K562 (cell line): ENCODE data around the gene VWA8. TPM values are rescaled to one million over a fixed set of nuclear protein-coding genes. Genes with fewer than 3 reads are reported as not detected.

Source experiments
- ATAC-seq: fragments of 200-7000 bp; cut with Tn5 transposase; 3 replicates; pipeline ENCODE4 v1.9.1; 2020; ENCODE audit warnings: moderate library complexity
- BruUV-seq: library from RNA; stranded (reverse); fragments of 400-500 nt; replicated peaks from 2 replicates; lab custom pipeline; 2021; lab: Mats Ljungman, UMichigan
- CTCF ChIA-PET: fragments of 300-600 bp; formaldehyde crosslinking; extraction: SDS; loops from one replicate; lab custom pipeline; 2021; ENCODE audit warnings: low intra/inter-chr PET ratio; lab: Yijun Ruan, JAX
- POLR2A ChIA-PET: fragments of 300-600, 350-650 bp; sonication (Branson Sonifier 250); formaldehyde crosslinking; extraction: SDS; loops from one replicate; lab custom pipeline; 2021; ENCODE audit warnings: antibody characterized with exemption, inconsistent platforms; lab: Yijun Ruan, JAX
- DNase-seq, 4 experiments: peaks; one replicate each; pipeline versions ENCODE4 v3.0.0 to v3.0.0-alpha.2; 2011 to 2018; ENCODE audit warnings: low spot score in 3 of 4, mixed read lengths in 3 of 4; ENCODE audit errors: extremely low read depth in 1 of 4
- FAIRE-seq: peaks from 2 replicates; lab custom pipeline; 2011; peaks lifted over from hg19 to GRCh38; lab: Jason Lieb, UNC
- H2AFZ ChIP-seq: 2 replicates; pipeline ENCODE4 v1.6.0; 2011; ENCODE audit warnings: low read depth, low read length, control low read depth, inconsistent platforms
- H3K27ac ChIP-seq: fragments of 200-600 bp; 3 replicates; pipeline ENCODE4 v1.8.0; 2011; ENCODE audit warnings: low read depth, mild to moderate bottlenecking, control low read depth, inconsistent platforms, low read length, moderate library complexity, mixed read lengths; ENCODE audit errors: extremely low read depth
- H3K27me3 ChIP-seq, 2 experiments: fragments of 300-600 bp in 1 of 2; 2 replicates in 1 of 2; 3 replicates in 1 of 2; pipeline versions ENCODE4 v1.6.0 to v1.8.0; 2011; ENCODE audit warnings: inconsistent platforms in 2 of 2, low read length in 2 of 2, mild to moderate bottlenecking in 1 of 2, mixed read lengths in 1 of 2, moderate library complexity in 1 of 2; ENCODE audit not compliant: control insufficient read depth in 2 of 2, insufficient read depth in 2 of 2
- H3K36me3 ChIP-seq: fragments of 300-600 bp; 3 replicates; pipeline ENCODE4 v1.8.0; 2011; ENCODE audit warnings: mild to moderate bottlenecking, low read length, inconsistent platforms; ENCODE audit not compliant: control insufficient read depth, insufficient read depth
- H3K4me1 ChIP-seq, 2 experiments: fragments of 200-600 bp in 1 of 2; replicated peaks in 1 of 2; 2 replicates in 1 of 2; 3 replicates in 1 of 2; pipeline versions ENCODE4 v1.5.1 to v1.8.0; 2011; ENCODE audit warnings: inconsistent platforms in 2 of 2, low read length in 2 of 2, mild to moderate bottlenecking in 1 of 2, mixed read lengths in 1 of 2, moderate library complexity in 1 of 2; ENCODE audit not compliant: control insufficient read depth in 2 of 2, insufficient read depth in 2 of 2
- H3K4me2 ChIP-seq: 2 replicates; pipeline ENCODE4 v1.6.1; 2011; ENCODE audit warnings: low read length, control low read depth, inconsistent platforms, mixed read lengths; ENCODE audit not compliant: insufficient read depth
- H3K4me3 ChIP-seq: fragments of 200-600 bp; sonication (generic), shearing (Covaris generic); 2 replicates; pipeline ENCODE4 v1.5.1; 2016; ENCODE audit warnings: control low read depth, inconsistent platforms
- H3K79me2 ChIP-seq: fragments of 200-600 bp; 3 replicates; pipeline ENCODE4 v1.8.0; 2011; ENCODE audit warnings: low read length, inconsistent platforms; ENCODE audit not compliant: control insufficient read depth, insufficient read depth
- H3K9ac ChIP-seq, 2 experiments: 2 replicates each; pipeline versions ENCODE4 v1.6.0 to v1.6.1; 2011; ENCODE audit warnings: low read depth in 2 of 2, low read length in 2 of 2, control low read depth in 1 of 2, inconsistent platforms in 1 of 2, mild to moderate bottlenecking in 1 of 2, mixed read lengths in 1 of 2; ENCODE audit not compliant: insufficient read depth in 1 of 2
- H3K9me1 ChIP-seq: one replicate; pipeline ENCODE4 v1.6.0; 2011; ENCODE audit warnings: inconsistent platforms, mild to moderate bottlenecking, low read length, moderate library complexity; ENCODE audit not compliant: control insufficient read depth, insufficient read depth
- H3K9me3 ChIP-seq: replicated peaks from 2 replicates; pipeline ENCODE4 v1.5.1; 2011; ENCODE audit warnings: low read depth, low read length, inconsistent platforms; ENCODE audit not compliant: control insufficient read depth, insufficient read depth
- H4K20me1 ChIP-seq: replicated peaks from 2 replicates; pipeline ENCODE4 v1.6.1; 2011; ENCODE audit warnings: low read length, inconsistent platforms, mixed read lengths; ENCODE audit not compliant: control insufficient read depth, insufficient read depth
- CREM ChIP-seq: IDR thresholded peaks from 2 replicates; pipeline ENCODE4 v1.6.1; 2014; ENCODE audit warnings: antibody characterized with exemption, low read depth
- DDX20 ChIP-seq: fragments of 450-650 bp; IDR thresholded peaks from 2 replicates; pipeline ENCODE4 v1.6.1; 2016; ENCODE audit warnings: missing genetic modification characterization, low read depth, mild to moderate bottlenecking, missing compliant biosample characterization, moderate library complexity
- GTF2F1 ChIP-seq: IDR thresholded peaks from 2 replicates; pipeline ENCODE4 v1.6.1; 2011; ENCODE audit warnings: low read depth, low read length, improper control_type of control experiment
- MBD2 ChIP-seq: sonication (generic); IDR thresholded peaks from 2 replicates; pipeline ENCODE4 v1.6.1; 2016; ENCODE audit warnings: low read depth, borderline replicate concordance
- SMC3 ChIP-seq: conservative IDR thresholded peaks from 2 replicates; pipeline ENCODE4 v1.6.1; 2011; ENCODE audit warnings: low read depth, low read length, improper control_type of control experiment; ENCODE audit not compliant: insufficient read depth
- STAT5B ChIP-seq: fragments of 250-450 bp; sonication (Bioruptor Pico); IDR thresholded peaks from 2 replicates; pipeline ENCODE4 v1.8.0; 2021; ENCODE audit warnings: mild to moderate bottlenecking, inconsistent platforms
- TRIM24 ChIP-seq, 2 experiments: fragments of 450-650 bp; IDR thresholded peaks; 2 replicates each; pipeline ENCODE4 v1.6.1; 2016
- ZNF175 ChIP-seq: fragments of 200-800 bp; sonication (Bioruptor generic); IDR thresholded peaks from 2 replicates; pipeline ENCODE4 v1.6.1; 2016; ENCODE audit warnings: low read depth, mild to moderate bottlenecking, missing genetic modification characterization, missing compliant biosample characterization
- WGBS: fragments of 100-300 bp; shearing (Covaris generic); methylation state at CpG from one replicate; pipeline ENCODE4 v1.1.6; 2016; ENCODE audit warnings: low coverage, mixed read lengths; ENCODE audit not compliant: insufficient coverage; ENCODE audit errors: missing lambda C conversion rate; 5-methylcytosine and 5-hydroxymethylcytosine counted together
- in situ Hi-C: fragments of 300-500 bp; cut with MboI; formaldehyde crosslinking; loops from 4 replicates; pipeline ENCODE4 v1.15.0; 2018; ENCODE audit warnings: inconsistent platforms, mixed read lengths
- intact Hi-C: fragments of 100-400 bp; cut with micrococcal nuclease; formaldehyde crosslinking; loops from 2 replicates; pipeline ENCODE4 v1.14.2; 2022
- polyA plus RNA-seq, 8 experiments: library from polyadenylated mRNA; depleted of rRNA in 4 of 8; stranded (reverse) in 5 of 8; unstranded in 3 of 8; fragments of >200 nt; fragmentation: Nextera tagmentation in 2 of 8; fragmentation: Illumina TruSeq in 1 of 8; extraction: Ambion mirVana in 2 of 8; extraction: Trizol in 1 of 8; gene quantifications; 2 replicates each; pipeline versions ENCODE4 v1.2.1 to v1.2.3, GENCODE V29; 2011 to 2014; ENCODE audit warnings: inconsistent platforms in 1 of 8, missing spikeins in 1 of 8
- total RNA-seq, 7 experiments: library from RNA; depleted of rRNA in 6 of 7; stranded (reverse); fragments of >200 nt in 6 of 7; fragmentation: Illumina TruSeq in 2 of 7; extraction: Trizol in 2 of 7; gene quantifications; 2 replicates each; pipeline versions ENCODE4 v1.2.1 to v1.2.3, GENCODE V29; 2011 to 2021; ENCODE audit warnings: low replicate concordance in 1 of 7
- TF ChIP-seq, protein P1 (sequence below), 3 experiments: IDR thresholded peaks in 2 of 3; conservative IDR thresholded peaks in 1 of 3; 2 replicates each; pipeline ENCODE4 v1.5.1; 2011 to 2012; ENCODE audit warnings: low read length in 3 of 3, mild to moderate bottlenecking in 3 of 3, control low read depth in 2 of 3, improper control_type of control experiment in 1 of 3, inconsistent platforms in 1 of 3, low read depth in 1 of 3, mixed read lengths in 1 of 3, moderate library complexity in 1 of 3; ENCODE audit not compliant: insufficient read depth in 2 of 3
- TF ChIP-seq, protein P2 (sequence below), 2 experiments: fragments of 450-650 bp; formaldehyde crosslinking in 1 of 2; IDR thresholded peaks; 2 replicates each; pipeline versions ENCODE4 v1.4.0 to v1.6.1; 2014 to 2020; ENCODE audit warnings: mild to moderate bottlenecking in 2 of 2, borderline replicate concordance in 1 of 2, low read depth in 1 of 2

VWA8 gene
- total and polyA plus RNA-seq, 9 of the 15 experiments (the other 6 are each of a cell fraction or from before 2014, with no cell fraction given) = 2.1 to 18.5 (median 13.3) TPM

DNA sequence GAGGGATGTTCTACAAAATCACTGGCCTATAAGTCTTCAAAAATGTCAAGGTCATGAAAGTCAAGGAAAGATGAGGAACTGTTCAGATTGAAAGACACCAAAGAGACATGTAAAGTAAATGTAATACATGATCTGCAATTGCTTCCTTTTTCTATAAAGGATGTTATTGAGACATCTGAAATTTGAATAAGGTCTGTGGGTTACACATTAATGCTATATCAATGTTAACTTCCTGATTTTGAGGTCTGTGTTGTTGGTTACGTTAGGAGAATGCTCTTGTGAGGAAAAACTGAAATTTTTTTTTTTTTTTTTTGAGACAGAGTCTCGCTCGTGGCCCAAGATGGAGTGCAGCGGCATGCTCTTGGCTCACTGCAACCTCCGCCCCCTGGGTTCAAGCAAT is 306.1 kb downstream of the VWA8 start (continued):
- TF ChIP-seq GTF2F1 (no peak), ZNF175 (no peak), MBD2 (no peak), DDX20 (tag) (no peak)
- TF ChIP-seq, all 486 proteins: peak for 0

DNA sequence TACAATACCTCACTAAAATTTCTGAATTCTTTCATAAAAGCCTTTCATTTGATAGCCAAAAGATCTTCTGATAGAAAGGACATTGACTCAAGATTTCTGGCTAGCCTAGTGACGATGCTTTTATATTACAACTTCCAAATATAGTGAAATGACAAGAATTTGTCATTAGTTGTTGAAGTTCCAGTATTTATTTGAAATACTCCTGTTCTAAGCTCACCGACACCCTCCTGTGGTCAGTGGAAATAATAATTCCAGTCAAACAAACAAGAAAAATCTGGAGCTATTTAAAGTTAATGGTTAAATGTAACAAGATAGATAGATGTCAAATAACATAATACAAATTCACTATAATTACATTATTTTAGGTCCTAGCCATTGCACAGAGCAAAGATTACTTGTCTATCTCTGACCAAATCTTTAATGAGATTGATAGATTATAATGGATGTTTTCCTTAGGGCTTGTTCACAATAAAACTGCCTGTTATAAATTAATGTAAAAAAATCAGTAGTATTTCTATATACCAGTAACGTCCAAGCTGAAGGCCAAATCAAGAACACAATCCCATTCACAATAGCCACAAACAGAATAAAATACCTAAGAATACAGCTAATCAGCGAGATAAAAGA is 308.1 kb downstream of the VWA8 start:
- DNase-seq = peak; percentile 11 to 21 (median 18)
- CTCF ChIA-PET = interaction anchor here (0.7 kb wide), 1 partner anchor 62 kb away, joined by 3 read pairs; no protein-coding TSS in a partner anchor
- intact Hi-C loops = loop anchor here (2.0 kb wide), 1 partner anchor 242 kb away; no protein-coding TSS in a partner anchor
- TF ChIP-seq STAT5B (CRISPR knock-in tag) (no peak), CREM (no peak), SMC3 (0 out of 2 replicates have a peak, but pooled peaks have one; percentile 13), TRIM24 (IDR thresholded peaks at IDR 0.05) (no peak)
- TF ChIP-seq, protein P1, sequence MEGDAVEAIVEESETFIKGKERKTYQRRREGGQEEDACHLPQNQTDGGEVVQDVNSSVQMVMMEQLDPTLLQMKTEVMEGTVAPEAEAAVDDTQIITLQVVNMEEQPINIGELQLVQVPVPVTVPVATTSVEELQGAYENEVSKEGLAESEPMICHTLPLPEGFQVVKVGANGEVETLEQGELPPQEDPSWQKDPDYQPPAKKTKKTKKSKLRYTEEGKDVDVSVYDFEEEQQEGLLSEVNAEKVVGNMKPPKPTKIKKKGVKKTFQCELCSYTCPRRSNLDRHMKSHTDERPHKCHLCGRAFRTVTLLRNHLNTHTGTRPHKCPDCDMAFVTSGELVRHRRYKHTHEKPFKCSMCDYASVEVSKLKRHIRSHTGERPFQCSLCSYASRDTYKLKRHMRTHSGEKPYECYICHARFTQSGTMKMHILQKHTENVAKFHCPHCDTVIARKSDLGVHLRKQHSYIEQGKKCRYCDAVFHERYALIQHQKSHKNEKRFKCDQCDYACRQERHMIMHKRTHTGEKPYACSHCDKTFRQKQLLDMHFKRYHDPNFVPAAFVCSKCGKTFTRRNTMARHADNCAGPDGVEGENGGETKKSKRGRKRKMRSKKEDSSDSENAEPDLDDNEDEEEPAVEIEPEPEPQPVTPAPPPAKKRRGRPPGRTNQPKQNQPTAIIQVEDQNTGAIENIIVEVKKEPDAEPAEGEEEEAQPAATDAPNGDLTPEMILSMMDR (IDR thresholded peaks at IDR 0.05 in 2 of 3, conservative IDR thresholded peaks at IDR 0.05 in 1 of 3; ENCODE audit: insufficient read depth in 2 of 3, low read depth in 1 of 3, low read length in 3 of 3) = peak; percentile 14 to 69 (median 21); a peak in 3 of 6 replicates
- TF ChIP-seq, protein P2, sequence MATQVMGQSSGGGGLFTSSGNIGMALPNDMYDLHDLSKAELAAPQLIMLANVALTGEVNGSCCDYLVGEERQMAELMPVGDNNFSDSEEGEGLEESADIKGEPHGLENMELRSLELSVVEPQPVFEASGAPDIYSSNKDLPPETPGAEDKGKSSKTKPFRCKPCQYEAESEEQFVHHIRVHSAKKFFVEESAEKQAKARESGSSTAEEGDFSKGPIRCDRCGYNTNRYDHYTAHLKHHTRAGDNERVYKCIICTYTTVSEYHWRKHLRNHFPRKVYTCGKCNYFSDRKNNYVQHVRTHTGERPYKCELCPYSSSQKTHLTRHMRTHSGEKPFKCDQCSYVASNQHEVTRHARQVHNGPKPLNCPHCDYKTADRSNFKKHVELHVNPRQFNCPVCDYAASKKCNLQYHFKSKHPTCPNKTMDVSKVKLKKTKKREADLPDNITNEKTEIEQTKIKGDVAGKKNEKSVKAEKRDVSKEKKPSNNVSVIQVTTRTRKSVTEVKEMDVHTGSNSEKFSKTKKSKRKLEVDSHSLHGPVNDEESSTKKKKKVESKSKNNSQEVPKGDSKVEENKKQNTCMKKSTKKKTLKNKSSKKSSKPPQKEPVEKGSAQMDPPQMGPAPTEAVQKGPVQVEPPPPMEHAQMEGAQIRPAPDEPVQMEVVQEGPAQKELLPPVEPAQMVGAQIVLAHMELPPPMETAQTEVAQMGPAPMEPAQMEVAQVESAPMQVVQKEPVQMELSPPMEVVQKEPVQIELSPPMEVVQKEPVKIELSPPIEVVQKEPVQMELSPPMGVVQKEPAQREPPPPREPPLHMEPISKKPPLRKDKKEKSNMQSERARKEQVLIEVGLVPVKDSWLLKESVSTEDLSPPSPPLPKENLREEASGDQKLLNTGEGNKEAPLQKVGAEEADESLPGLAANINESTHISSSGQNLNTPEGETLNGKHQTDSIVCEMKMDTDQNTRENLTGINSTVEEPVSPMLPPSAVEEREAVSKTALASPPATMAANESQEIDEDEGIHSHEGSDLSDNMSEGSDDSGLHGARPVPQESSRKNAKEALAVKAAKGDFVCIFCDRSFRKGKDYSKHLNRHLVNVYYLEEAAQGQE (IDR thresholded peaks at IDR 0.05; ENCODE audit: borderline replicate concordance) = peak; percentile 56; the same call in 1 of the 2 replicates
- TF ChIP-seq, protein P2 (CRISPR knock-in tag; IDR thresholded peaks at IDR 0.05; ENCODE audit: low read depth) = no peak

More for the DNA sequence above, 308.1 kb downstream of the VWA8 start:
- Histone ChIP-seq H3K79me2 (no peaks in the 10 kb centered on the region), H3K36me3 (no peaks in the 10 kb centered on the region; the same call in 2 of the 3 replicates), H3K9ac (no peak overlapping the region), H4K20me1 (no peaks in the 10 kb centered on the region), H3K4me1 (no peaks in the 10 kb centered on the region), H3K4me3 (no peak overlapping the region), H3K27me3 (no peaks in the 10 kb centered on the region), H3K9me3 (no peaks in the 10 kb centered on the region), H3K27ac (no peak overlapping the region), H2AFZ (no peak overlapping the region), H3K9me1 (no peaks in the 10 kb centered on the region), H3K4me2 (no peak overlapping the region)
- ATAC-seq (no peak), FAIRE-seq (no peak)
- in situ Hi-C loops = no loop called here
- WGBS = 37% methylated on average over 4 of the region's 4 CpGs
- POLR2A ChIA-PET = interaction anchor here (1.1 kb wide), 1 partner anchor 265 kb away, joined by 4 read pairs; no protein-coding TSS in a partner anchor
- BruUV-seq = no TSS peak
